Measurements from ENCODE around the gene DNAJA1. TPM values are rescaled to one million over a fixed set of nuclear protein-coding genes. Genes with fewer than 3 reads are reported as not detected.

Gene DNAJA1
- total RNA-seq, 1 donor, result 136 TPM

- H3K4me3 ChIP-seq (ENCODE audit: low read depth, low read length), result no peak overlapping the region
- no peak for DNase-seq (ENCODE audit: low read depth)
- TF ChIP-seq CTCF (IDR thresholded peaks at IDR 0.05; ENCODE audit: insufficient read depth, low read depth, low read length), result no peak
Observed at GRCh38 chr9:33019797-33020196, 5.3 kb upstream of the DNAJA1 start.

GRCh38 chr9:33022303-33022702 is 2.8 kb upstream of the DNAJA1 start:
- DNase-seq (ENCODE audit: low read depth), result no peak
- TF ChIP-seq CTCF (IDR thresholded peaks at IDR 0.05; ENCODE audit: insufficient read depth, low read depth, low read length), result no peak
- H3K4me3 ChIP-seq (ENCODE audit: low read depth, low read length), result no peak overlapping the region

GRCh38 chr9:33022755-33023154 is 2.3 kb upstream of the DNAJA1 start:
- TF ChIP-seq CTCF (IDR thresholded peaks at IDR 0.05; ENCODE audit: insufficient read depth, low read depth, low read length), result no peak
- no peak for DNase-seq (ENCODE audit: low read depth)
- no peak overlapping the region for H3K4me3 ChIP-seq (ENCODE audit: low read depth, low read length)

GRCh38 chr9:33023661-33024060 is 1.4 kb upstream of the DNAJA1 start:
- no peak for DNase-seq (ENCODE audit: low read depth)
- TF ChIP-seq CTCF (IDR thresholded peaks at IDR 0.05; ENCODE audit: insufficient read depth, low read depth, low read length), result no peak
- H3K4me3 ChIP-seq (ENCODE audit: low read depth, low read length), result peak overlapping the region; percentile 96

- no peak for TF ChIP-seq CTCF (IDR thresholded peaks at IDR 0.05; ENCODE audit: insufficient read depth, low read depth, low read length)
- DNase-seq (ENCODE audit: low read depth), result peak; percentile 56
- H3K4me3 ChIP-seq (ENCODE audit: low read depth, low read length), result peak overlapping the region; percentile 96
Observed at GRCh38 chr9:33024126-33024965, 727 bp upstream of the DNAJA1 start.

- H3K4me3 ChIP-seq (ENCODE audit: low read depth, low read length), result peak overlapping the region; percentile 96
- DNase-seq (ENCODE audit: low read depth), result peak; percentile 69
- no peak for TF ChIP-seq CTCF (IDR thresholded peaks at IDR 0.05; ENCODE audit: insufficient read depth, low read depth, low read length)
Observed at GRCh38 chr9:33025572-33026342, 684 bp downstream of the DNAJA1 start.
